ENCODE results near the gene ZNF587B.
A peak's percentile ranks its signal among the peaks of the same experiment; 100 is the strongest.
"Not testable (repeated sequence)": the region's sequence is repeated elsewhere in the genome, so short reads cannot be mapped to it uniquely, and the experiment has no call there.

Gene ZNF587B

GRCh38 chr19:57818378-57818777, 11.7 kb upstream of the ZNF587B start:
- no peak for DNase-seq (ENCODE audit: low read depth in 3 of 3)

- peak; percentile 58 to 77 (median 75) for DNase-seq (ENCODE audit: low read depth in 3 of 3)
These were observed 10.5 kb upstream of the ZNF587B start for GRCh38 chr19:57819475-57820148.

GRCh38 chr19:57820599-57820998, 9.5 kb upstream of the ZNF587B start:
- no peak for DNase-seq (ENCODE audit: low read depth in 3 of 3)

GRCh38 chr19:57821095-57821494, 9.0 kb upstream of the ZNF587B start:
- DNase-seq (ENCODE audit: low read depth in 3 of 3) = not testable (repeated sequence)

GRCh38 chr19:57821501-57821900, 8.6 kb upstream of the ZNF587B start:
- DNase-seq (ENCODE audit: low read depth in 3 of 3) = not testable (repeated sequence)

GRCh38 chr19:57823155-57823554, 6.9 kb upstream of the ZNF587B start:
- not testable (repeated sequence) for DNase-seq (ENCODE audit: low read depth in 3 of 3)

- DNase-seq (ENCODE audit: low read depth in 3 of 3) = not testable (repeated sequence)
These were observed 6.5 kb upstream of the ZNF587B start for GRCh38 chr19:57823608-57824007.

- no peak for DNase-seq (ENCODE audit: low read depth in 3 of 3)
These were observed 4.6 kb upstream of the ZNF587B start for GRCh38 chr19:57825511-57825910.

GRCh38 chr19:57829316-57829715, 783 bp upstream of the ZNF587B start:
- no peak for DNase-seq (ENCODE audit: low read depth in 3 of 3)

- not testable (repeated sequence) for DNase-seq (ENCODE audit: low read depth in 3 of 3)
These were observed 6.9 kb downstream of the ZNF587B start for GRCh38 chr19:57836991-57837390.

GRCh38 chr19:57838622-57839191, 8.6 kb downstream of the ZNF587B start:
- not testable (repeated sequence) for DNase-seq (ENCODE audit: low read depth in 3 of 3)

GRCh38 chr19:57841122-57841763, 11.1 kb downstream of the ZNF587B start:
- DNase-seq (ENCODE audit: low read depth in 3 of 3) = no peak

- not testable (repeated sequence) for DNase-seq (ENCODE audit: low read depth in 3 of 3)
These were observed 17.1 kb downstream of the ZNF587B start for GRCh38 chr19:57847164-57847563.

- DNase-seq (ENCODE audit: low read depth in 3 of 3) = not testable (repeated sequence)
These were observed 19.1 kb downstream of the ZNF587B start for GRCh38 chr19:57849162-57849665.

- peak; percentile 54 to 69 (median 57) for DNase-seq (ENCODE audit: low read depth in 3 of 3)
These were observed 19.8 kb downstream of the ZNF587B start, which contains the start of gene ZNF587 for GRCh38 chr19:57849666-57850473. ZNF587 (plus strand) TSS chr19:57849859; CDS start chr19:57850039, 180 bp downstream.

GRCh38 chr19:57850553-57851017, 20.5 kb downstream of the ZNF587B start:
- peak in 1 of 3 experiments; percentile 14 for DNase-seq (ENCODE audit: low read depth in 3 of 3)

GRCh38 chr19:57851812-57852603, 21.9 kb downstream of the ZNF587B start:
- DNase-seq (ENCODE audit: low read depth in 3 of 3) = not testable (repeated sequence)

- DNase-seq (ENCODE audit: low read depth in 3 of 3) = not testable (repeated sequence)
These were observed 24.0 kb downstream of the ZNF587B start for GRCh38 chr19:57854117-57854516.

- not testable (repeated sequence) for DNase-seq (ENCODE audit: low read depth in 3 of 3)
These were observed 32.3 kb downstream of the ZNF587B start for GRCh38 chr19:57862351-57862750.

GRCh38 chr19:57867868-57868492, 37.9 kb downstream of the ZNF587B start:
- DNase-seq (ENCODE audit: low read depth in 3 of 3) = no peak

Measured in stimulated activated CD4-positive, alpha-beta T cell treated with anti-CD3 and anti-CD28 coated beads, TNF-alpha, amount 100 ng/mL, for 24 hours (primary cell).